Progenitor cell of endocrine pancreas (in vitro differentiated cells): ENCODE measurements around the gene TMEFF2. TPM values are rescaled to one million over a fixed set of nuclear protein-coding genes. Genes with fewer than 3 reads are reported as not detected.

Experiments used
- DNase-seq: peaks from one replicate; pipeline ENCODE4 v3.0.0; 2021; ENCODE audit warnings: low spot score; ENCODE audit not compliant: unreplicated experiment
- H3K27ac Mint-ChIP-seq: 2 replicates; pipeline ENCODE4 v1.8.0; 2021; ENCODE audit warnings: mild to moderate bottlenecking, moderate library complexity, mixed read lengths
- H3K27me3 Mint-ChIP-seq: 2 replicates; pipeline ENCODE4 v1.8.0; 2021; ENCODE audit warnings: mixed read lengths
- H3K36me3 Mint-ChIP-seq: 2 replicates; pipeline ENCODE4 v1.8.0; 2022; ENCODE audit warnings: mixed read lengths; ENCODE audit not compliant: insufficient read depth
- H3K4me1 Mint-ChIP-seq: 2 replicates; pipeline ENCODE4 v1.8.0; 2021; ENCODE audit warnings: low read depth, mixed read lengths
- H3K4me3 Mint-ChIP-seq: 2 replicates; pipeline ENCODE4 v1.8.0; 2021; ENCODE audit warnings: low read depth, mild to moderate bottlenecking, moderate library complexity, mixed read lengths
- H3K9me3 Mint-ChIP-seq: 2 replicates; pipeline ENCODE4 v1.8.0; 2021; ENCODE audit warnings: low read depth, mixed read lengths
- total RNA-seq: library from RNA; stranded (reverse); gene quantifications from 2 replicates; pipeline ENCODE4 v1.2.1, GENCODE V29; 2021
- TF ChIP-seq, protein P1 (sequence below): fragments of 200-600 bp; sonication (generic); IDR thresholded peaks from one replicate; pipeline ENCODE4 v1.5.0; 2021; ENCODE audit warnings: antibody characterized with exemption, mild to moderate bottlenecking; ENCODE audit not compliant: unreplicated experiment

TMEFF2 gene
- total RNA-seq, 1 donor from 2014 or later, result 0.50 TPM

DNA sequence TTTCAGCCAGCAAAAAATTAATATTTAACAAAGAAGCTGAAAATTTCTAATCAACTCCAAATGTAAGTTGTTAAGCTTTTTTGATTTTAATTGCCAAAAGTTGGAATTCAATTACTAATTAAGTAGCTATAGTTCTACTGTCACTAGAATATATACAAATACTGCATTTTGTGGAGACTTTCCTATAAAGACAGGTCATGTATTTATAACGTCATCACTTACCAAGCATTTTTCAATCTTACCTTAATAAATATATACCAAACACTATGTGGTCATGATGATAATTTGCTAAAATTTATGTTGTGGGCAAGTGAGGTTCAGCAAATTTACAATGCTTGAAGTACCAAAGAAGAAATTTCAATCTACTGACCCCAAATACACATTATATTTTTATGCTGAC, 24.2 kb upstream of the TMEFF2 start:
- H3K27me3 Mint-ChIP-seq, result no peaks in the 10 kb centered on the region
- H3K4me3 Mint-ChIP-seq, result no peak overlapping the region
- no peak overlapping the region for H3K27ac Mint-ChIP-seq
- no peak for DNase-seq
- no peaks in the 10 kb centered on the region for H3K4me1 Mint-ChIP-seq
- TF ChIP-seq, protein P1, sequence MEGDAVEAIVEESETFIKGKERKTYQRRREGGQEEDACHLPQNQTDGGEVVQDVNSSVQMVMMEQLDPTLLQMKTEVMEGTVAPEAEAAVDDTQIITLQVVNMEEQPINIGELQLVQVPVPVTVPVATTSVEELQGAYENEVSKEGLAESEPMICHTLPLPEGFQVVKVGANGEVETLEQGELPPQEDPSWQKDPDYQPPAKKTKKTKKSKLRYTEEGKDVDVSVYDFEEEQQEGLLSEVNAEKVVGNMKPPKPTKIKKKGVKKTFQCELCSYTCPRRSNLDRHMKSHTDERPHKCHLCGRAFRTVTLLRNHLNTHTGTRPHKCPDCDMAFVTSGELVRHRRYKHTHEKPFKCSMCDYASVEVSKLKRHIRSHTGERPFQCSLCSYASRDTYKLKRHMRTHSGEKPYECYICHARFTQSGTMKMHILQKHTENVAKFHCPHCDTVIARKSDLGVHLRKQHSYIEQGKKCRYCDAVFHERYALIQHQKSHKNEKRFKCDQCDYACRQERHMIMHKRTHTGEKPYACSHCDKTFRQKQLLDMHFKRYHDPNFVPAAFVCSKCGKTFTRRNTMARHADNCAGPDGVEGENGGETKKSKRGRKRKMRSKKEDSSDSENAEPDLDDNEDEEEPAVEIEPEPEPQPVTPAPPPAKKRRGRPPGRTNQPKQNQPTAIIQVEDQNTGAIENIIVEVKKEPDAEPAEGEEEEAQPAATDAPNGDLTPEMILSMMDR, result no peak
- H3K36me3 Mint-ChIP-seq, result no peaks in the 10 kb centered on the region
- no peaks in the 10 kb centered on the region for H3K9me3 Mint-ChIP-seq

DNA sequence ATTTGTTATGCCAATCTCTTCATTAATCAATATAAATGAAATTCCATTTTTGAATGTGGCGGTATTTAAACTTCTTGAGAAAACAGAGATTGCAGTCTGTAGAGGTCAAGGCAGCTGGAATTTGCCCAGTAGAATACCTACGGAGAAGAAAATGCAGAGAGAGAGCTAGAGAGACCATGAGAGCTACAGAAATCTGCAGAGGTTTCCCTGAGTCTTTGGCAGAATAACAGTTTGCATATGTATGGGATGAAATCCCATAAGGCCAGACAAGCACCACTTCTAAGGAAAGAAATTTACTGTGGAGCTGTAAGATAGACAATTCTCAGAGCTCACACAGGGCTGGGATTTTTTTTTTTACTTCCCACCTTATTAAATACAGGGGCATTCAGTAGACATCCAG, 23.6 kb upstream of the TMEFF2 start:
- Mint-ChIP-seq H3K27me3 (no peaks in the 10 kb centered on the region), H3K9me3 (no peaks in the 10 kb centered on the region), H3K4me3 (no peak overlapping the region), H3K36me3 (no peaks in the 10 kb centered on the region), H3K27ac (no peak overlapping the region), H3K4me1 (no peaks in the 10 kb centered on the region)
- no peak for DNase-seq
- TF ChIP-seq, protein P1, result no peak

DNA sequence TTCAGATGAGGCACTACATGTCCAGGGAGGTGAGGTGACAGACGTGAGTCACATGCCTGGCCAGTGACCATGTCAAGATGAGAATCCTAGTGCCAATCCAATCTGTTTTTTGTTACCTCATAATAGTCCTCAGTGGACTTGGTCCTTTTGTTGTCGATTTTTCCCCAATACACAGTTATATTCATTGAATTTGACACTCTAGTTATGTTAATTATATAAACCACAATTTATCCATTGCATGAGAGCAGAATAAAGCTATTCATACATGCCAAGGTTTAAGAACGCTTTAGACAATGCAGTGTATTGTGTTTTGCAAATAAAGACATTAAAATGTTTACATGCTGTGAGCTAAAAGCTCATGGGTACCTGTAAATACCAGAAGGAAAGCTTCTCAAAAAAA, 21.6 kb upstream of the TMEFF2 start:
- no peaks in the 10 kb centered on the region for H3K9me3 Mint-ChIP-seq
- no peak overlapping the region for H3K27ac Mint-ChIP-seq
- DNase-seq, result no peak
- H3K36me3 Mint-ChIP-seq, result no peaks in the 10 kb centered on the region
- H3K4me1 Mint-ChIP-seq, result no peaks in the 10 kb centered on the region
- TF ChIP-seq, protein P1, result no peak
- H3K27me3 Mint-ChIP-seq, result no peaks in the 10 kb centered on the region
- H3K4me3 Mint-ChIP-seq, result no peak overlapping the region

DNA sequence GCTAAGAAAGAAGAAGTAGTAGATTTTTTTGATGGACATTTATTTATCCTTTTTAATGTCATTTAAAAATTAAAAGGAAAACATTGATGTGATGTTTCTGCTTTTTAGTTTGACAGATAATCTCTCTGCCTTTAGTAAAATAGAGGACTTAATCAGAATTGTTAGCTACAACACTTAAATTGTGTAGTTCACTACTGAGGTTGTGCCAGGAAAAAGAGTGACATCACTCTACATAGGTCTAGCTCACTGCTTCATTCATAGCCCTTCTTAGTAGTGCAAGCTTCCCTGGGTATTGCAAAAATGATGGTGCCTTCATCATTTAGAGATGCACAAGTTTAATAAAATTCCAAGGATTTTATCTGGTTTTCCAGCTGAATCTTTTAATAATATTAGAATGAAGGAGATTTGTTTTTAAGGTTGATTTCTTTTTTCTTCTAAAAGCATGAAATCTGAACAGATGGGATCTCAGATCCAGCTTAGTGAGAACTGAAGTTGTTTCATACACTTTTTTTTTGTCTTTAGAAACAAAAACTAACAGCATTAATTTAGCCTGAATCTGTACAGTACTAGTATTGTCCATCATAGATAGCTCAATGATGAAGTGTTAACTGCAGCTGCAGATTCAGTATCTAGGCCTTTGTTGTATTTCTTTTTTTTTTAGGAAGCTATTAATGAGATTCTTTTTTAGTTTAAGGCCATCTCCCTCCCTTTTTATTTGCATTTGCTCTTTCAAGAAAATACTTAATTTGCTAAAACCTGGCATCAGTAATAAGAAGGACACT, 20.6 kb upstream of the TMEFF2 start:
- DNase-seq, result no peak
- H3K4me3 Mint-ChIP-seq, result no peak overlapping the region
- H3K27me3 Mint-ChIP-seq, result no peaks in the 10 kb centered on the region
- TF ChIP-seq, protein P1, result no peak
- no peaks in the 10 kb centered on the region for H3K36me3 Mint-ChIP-seq
- no peaks in the 10 kb centered on the region for H3K4me1 Mint-ChIP-seq
- no peak overlapping the region for H3K27ac Mint-ChIP-seq
- no peaks in the 10 kb centered on the region for H3K9me3 Mint-ChIP-seq

DNA sequence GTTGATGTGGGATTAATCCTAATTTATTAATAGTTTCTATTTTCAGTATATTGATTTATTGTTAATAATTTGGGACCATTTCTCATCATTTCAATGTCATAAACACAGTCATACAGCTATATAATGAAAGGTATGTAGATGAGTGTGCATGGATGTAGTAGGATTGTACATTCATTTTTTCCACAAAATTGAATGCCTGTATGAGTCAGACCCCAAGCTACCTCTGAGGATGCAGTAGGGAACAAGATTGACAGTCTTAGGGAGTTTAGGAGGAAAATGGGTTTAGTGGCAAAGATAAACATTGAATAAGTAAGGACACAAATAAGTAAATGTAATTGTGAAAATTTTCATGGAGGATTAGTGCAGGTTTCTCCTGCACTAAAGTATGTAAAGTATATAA, 14.1 kb upstream of the TMEFF2 start:
- Mint-ChIP-seq H3K4me1 (no peaks in the 10 kb centered on the region), H3K9me3 (no peaks in the 10 kb centered on the region), H3K27me3 (no peaks in the 10 kb centered on the region), H3K36me3 (no peaks in the 10 kb centered on the region), H3K27ac (no peak overlapping the region), H3K4me3 (no peak overlapping the region)
- TF ChIP-seq, protein P1, result no peak
- no peak for DNase-seq
